Measurements from ENCODE around the gene CTNND1. TPM values are rescaled to one million over a fixed set of nuclear protein-coding genes. Genes with fewer than 3 reads are reported as not detected.
"Not testable (repeated sequence)": the region's sequence is repeated elsewhere in the genome, so short reads cannot be mapped to it uniquely, and the experiment has no call there.

CTNND1 gene
- total and polyA plus RNA-seq, 7 experiments from 2014 or later: 0.80 to 32.0 (median 13.4) TPM

- no peak overlapping the region for H3K27ac ChIP-seq (ENCODE audit: low read depth, low read length)
- no peaks in the 10 kb centered on the region for H3K9me3 Mint-ChIP-seq
- no peak overlapping the region for H3K4me3 ChIP-seq (ENCODE audit: low read length)
- ATAC-seq (no peak), DNase-seq (no peak)
- H3K4me1 ChIP-seq (ENCODE audit: control insufficient read depth in 2 of 2, insufficient read depth in 2 of 2, low read length in 2 of 2): no peaks in the 10 kb centered on the region
- H3K9me3 ChIP-seq (ENCODE audit: control insufficient read depth in 2 of 3, low read length in 3 of 3): no peaks in the 10 kb centered on the region
- H3K36me3 ChIP-seq (ENCODE audit: control insufficient read depth in 2 of 3, insufficient read depth in 3 of 3, low read length in 3 of 3): peaks cover 0 to 41% (median 0%) of the 10 kb centered on the region in 3 experiments
- H3K27me3 ChIP-seq (ENCODE audit: control insufficient read depth in 2 of 2, insufficient read depth in 2 of 2, low read length in 2 of 2): no peaks in the 10 kb centered on the region
- no peaks in the 10 kb centered on the region for H3K27me3 Mint-ChIP-seq
- intact Hi-C loops (cut with micrococcal nuclease): loop anchor here in 1 of 2 donors (5.0 kb wide), 1 partner anchor 706 kb away; no protein-coding TSS in a partner anchor
- ChIA-PET POLR2A (no interaction called here), CTCF (no interaction called here)
- peaks cover 0 to 10% (median 0%) of the 10 kb centered on the region in 7 donors for H3K4me1 Mint-ChIP-seq
- no peak overlapping the region for H3K4me3 Mint-ChIP-seq
- H3K27ac Mint-ChIP-seq: no peak overlapping the region
- H3K36me3 Mint-ChIP-seq: peaks cover 10 to 42% (median 20%) of the 10 kb centered on the region in 5 donors
Observed at GRCh38 chr11:57815877-57816276, 54.3 kb downstream of the CTNND1 start.

- DNase-seq: no peak
- intact Hi-C loops (cut with micrococcal nuclease): loop anchor here in 1 of 2 donors (5.0 kb wide), 1 partner anchor 703 kb away; no protein-coding TSS in a partner anchor
- H3K4me1 Mint-ChIP-seq: peaks cover 0 to 10% (median 0%) of the 10 kb centered on the region in 7 donors
- H3K36me3 ChIP-seq (ENCODE audit: control insufficient read depth in 2 of 3, insufficient read depth in 3 of 3, low read length in 3 of 3): peaks cover 0 to 32% (median 0%) of the 10 kb centered on the region in 3 experiments
- peaks cover 0 to 2% (median 0%) of the 10 kb centered on the region in 11 donors for H3K9me3 Mint-ChIP-seq
- POLR2A ChIA-PET: no interaction called here
- H3K4me3 ChIP-seq (ENCODE audit: low read length): no peak overlapping the region
- no peak overlapping the region for H3K27ac Mint-ChIP-seq
- H3K27me3 Mint-ChIP-seq: peaks cover 0 to 2% (median 0%) of the 10 kb centered on the region in 5 donors
- no peaks in the 10 kb centered on the region for H3K9me3 ChIP-seq (ENCODE audit: control insufficient read depth in 2 of 3, low read length in 3 of 3)
- no peaks in the 10 kb centered on the region for H3K4me1 ChIP-seq (ENCODE audit: control insufficient read depth in 2 of 2, insufficient read depth in 2 of 2, low read length in 2 of 2)
- CTCF ChIA-PET: no interaction called here
- no peak overlapping the region for H3K27ac ChIP-seq (ENCODE audit: low read depth, low read length)
- no peak for ATAC-seq
- no peak overlapping the region for H3K4me3 Mint-ChIP-seq
- H3K36me3 Mint-ChIP-seq: peaks cover 10 to 33% (median 17%) of the 10 kb centered on the region in 5 donors
- H3K27me3 ChIP-seq (ENCODE audit: control insufficient read depth in 2 of 2, insufficient read depth in 2 of 2, low read length in 2 of 2): no peaks in the 10 kb centered on the region
Observed at GRCh38 chr11:57818812-57819211, 57.2 kb downstream of the CTNND1 start.

- no peak for DNase-seq
- Mint-ChIP-seq H3K9me3 (peaks cover 0 to 2% (median 0%) of the 10 kb centered on the region in 11 donors), H3K27ac (no peak overlapping the region), H3K4me3 (no peak overlapping the region), H3K36me3 (peaks cover 10 to 27% (median 17%) of the 10 kb centered on the region in 5 donors), H3K4me1 (peaks cover 0 to 10% (median 0%) of the 10 kb centered on the region in 7 donors), H3K27me3 (peaks cover 0 to 4% (median 0%) of the 10 kb centered on the region in 5 donors)
- intact Hi-C loops (cut with micrococcal nuclease): loop anchor here in 1 of 2 donors (5.0 kb wide), 1 partner anchor 703 kb away; no protein-coding TSS in a partner anchor
- Histone ChIP-seq H3K4me1 (ENCODE audit: control insufficient read depth in 2 of 2, insufficient read depth in 2 of 2, low read length in 2 of 2) (no peaks in the 10 kb centered on the region), H3K27me3 (ENCODE audit: control insufficient read depth in 2 of 2, insufficient read depth in 2 of 2, low read length in 2 of 2) (no peaks in the 10 kb centered on the region), H3K27ac (ENCODE audit: low read depth, low read length) (no peak overlapping the region), H3K4me3 (ENCODE audit: low read length) (no peak overlapping the region), H3K9me3 (ENCODE audit: control insufficient read depth in 2 of 3, low read length in 3 of 3) (no peaks in the 10 kb centered on the region), H3K36me3 (ENCODE audit: control insufficient read depth in 2 of 3, insufficient read depth in 3 of 3, low read length in 3 of 3) (peaks cover 0 to 29% (median 0%) of the 10 kb centered on the region in 3 experiments)
- POLR2A ChIA-PET: no interaction called here
- CTCF ChIA-PET: no interaction called here
- no peak for ATAC-seq
Observed at GRCh38 chr11:57819252-57819979, 57.8 kb downstream of the CTNND1 start.

DNA sequence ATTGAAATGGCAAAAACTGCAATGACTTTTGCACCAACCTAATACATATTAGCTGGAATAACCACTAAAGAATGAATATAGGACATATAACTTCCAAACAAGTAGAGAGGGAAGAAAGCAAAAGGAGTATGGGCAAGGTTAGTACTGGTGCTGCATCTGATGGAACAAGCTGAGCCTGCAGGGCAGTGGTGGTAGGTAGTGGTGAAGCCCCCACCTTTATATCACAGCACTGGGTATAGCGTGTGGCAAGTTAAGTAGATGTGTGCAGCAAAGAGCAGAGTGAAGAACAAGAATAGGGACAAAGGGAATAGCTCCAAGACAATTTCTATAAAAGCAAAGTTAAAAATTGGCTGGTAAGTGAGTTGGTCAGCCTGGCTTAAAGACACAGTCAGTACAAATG lies 62.3 kb downstream of the CTNND1 start:
- Histone ChIP-seq H3K27ac (ENCODE audit: low read depth, low read length) (no peak overlapping the region), H3K27me3 (ENCODE audit: control insufficient read depth in 2 of 2, insufficient read depth in 2 of 2, low read length in 2 of 2) (no peaks in the 10 kb centered on the region), H3K36me3 (ENCODE audit: control insufficient read depth in 2 of 3, insufficient read depth in 3 of 3, low read length in 3 of 3) (no peaks in the 10 kb centered on the region), H3K9me3 (ENCODE audit: control insufficient read depth in 2 of 3, low read length in 3 of 3) (no peaks in the 10 kb centered on the region), H3K4me3 (ENCODE audit: low read length) (no peak overlapping the region), H3K4me1 (ENCODE audit: control insufficient read depth in 2 of 2, insufficient read depth in 2 of 2, low read length in 2 of 2) (no peaks in the 10 kb centered on the region)
- CTCF ChIA-PET: no interaction called here
- Mint-ChIP-seq H3K27ac (no peak overlapping the region), H3K4me1 (no peaks in the 10 kb centered on the region), H3K9me3 (peaks cover 0 to 2% (median 0%) of the 10 kb centered on the region in 11 donors), H3K4me3 (no peak overlapping the region), H3K27me3 (peaks cover 0 to 10% (median 0%) of the 10 kb centered on the region in 5 donors), H3K36me3 (no peaks in the 10 kb centered on the region)
- intact Hi-C loops (cut with micrococcal nuclease): no loop called here
- POLR2A ChIA-PET: no interaction called here
- DNase-seq (no peak), ATAC-seq (no peak)

GRCh38 chr11:57834852-57835251 lies 73.2 kb downstream of the CTNND1 start:
- no peaks in the 10 kb centered on the region for H3K27me3 ChIP-seq (ENCODE audit: control insufficient read depth in 2 of 2, insufficient read depth in 2 of 2, low read length in 2 of 2)
- no peak overlapping the region for H3K27ac Mint-ChIP-seq
- no peaks in the 10 kb centered on the region for H3K36me3 ChIP-seq (ENCODE audit: control insufficient read depth in 2 of 3, insufficient read depth in 3 of 3, low read length in 3 of 3)
- H3K9me3 Mint-ChIP-seq: peaks cover 0 to 7% (median 0%) of the 10 kb centered on the region in 11 donors
- H3K4me3 ChIP-seq (ENCODE audit: low read length): no peak overlapping the region
- H3K27me3 Mint-ChIP-seq: peaks cover 22 to 52% (median 42%) of the 10 kb centered on the region in 5 donors
- no peak overlapping the region for H3K27ac ChIP-seq (ENCODE audit: low read depth, low read length)
- no peak for DNase-seq
- H3K9me3 ChIP-seq (ENCODE audit: control insufficient read depth in 2 of 3, low read length in 3 of 3): no peaks in the 10 kb centered on the region
- no peak for ATAC-seq
- POLR2A ChIA-PET: no interaction called here
- H3K4me1 ChIP-seq (ENCODE audit: control insufficient read depth in 2 of 2, insufficient read depth in 2 of 2, low read length in 2 of 2): no peaks in the 10 kb centered on the region
- no peak overlapping the region for H3K4me3 Mint-ChIP-seq
- CTCF ChIA-PET: no interaction called here
- peaks cover 0 to 3% (median 0%) of the 10 kb centered on the region in 5 donors for H3K36me3 Mint-ChIP-seq
- no peaks in the 10 kb centered on the region for H3K4me1 Mint-ChIP-seq
- intact Hi-C loops (cut with micrococcal nuclease): no loop called here

DNA sequence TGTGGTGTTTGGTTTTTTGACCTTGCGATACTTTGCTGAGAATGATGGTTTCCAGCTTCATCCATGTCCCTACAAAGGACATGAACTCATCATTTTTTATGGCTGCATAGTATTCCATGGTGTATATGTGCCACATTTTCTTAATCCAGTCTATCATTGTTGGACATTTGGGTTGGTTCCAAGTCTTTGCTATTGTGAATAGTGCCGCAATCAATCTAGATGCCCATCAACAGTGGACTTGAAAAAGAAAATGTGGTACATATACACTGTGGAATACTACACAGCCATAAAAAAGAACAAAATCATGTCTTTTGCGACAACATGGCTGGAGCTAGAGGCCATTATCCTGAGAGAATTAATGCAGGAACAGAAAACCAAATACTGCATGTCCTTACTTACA lies 77.0 kb downstream of the CTNND1 start:
- H3K9me3 Mint-ChIP-seq; CTCF ChIA-PET; POLR2A ChIA-PET; intact Hi-C loops (cut with micrococcal nuclease); DNase-seq; H3K36me3 Mint-ChIP-seq; H3K36me3 ChIP-seq (ENCODE audit: control insufficient read depth in 2 of 3, insufficient read depth in 3 of 3, low read length in 3 of 3); H3K27ac ChIP-seq (ENCODE audit: low read depth, low read length); H3K27ac Mint-ChIP-seq; ATAC-seq; H3K27me3 ChIP-seq (ENCODE audit: control insufficient read depth in 2 of 2, insufficient read depth in 2 of 2, low read length in 2 of 2); H3K4me1 ChIP-seq (ENCODE audit: control insufficient read depth in 2 of 2, insufficient read depth in 2 of 2, low read length in 2 of 2); H3K4me1 Mint-ChIP-seq; H3K9me3 ChIP-seq (ENCODE audit: control insufficient read depth in 2 of 3, low read length in 3 of 3); H3K4me3 Mint-ChIP-seq; H3K4me3 ChIP-seq (ENCODE audit: low read length): not testable (repeated sequence)
- peaks cover 15 to 28% (median 24%) of the 10 kb centered on the region in 5 donors for H3K27me3 Mint-ChIP-seq

GRCh38 chr11:57842873-57843272 lies 81.3 kb downstream of the CTNND1 start:
- no peak for DNase-seq
- Histone ChIP-seq H3K4me3 (ENCODE audit: low read length) (no peak overlapping the region), H3K4me1 (ENCODE audit: control insufficient read depth in 2 of 2, insufficient read depth in 2 of 2, low read length in 2 of 2) (no peaks in the 10 kb centered on the region), H3K9me3 (ENCODE audit: control insufficient read depth in 2 of 3, low read length in 3 of 3) (no peaks in the 10 kb centered on the region), H3K27ac (ENCODE audit: low read depth, low read length) (no peak overlapping the region), H3K36me3 (ENCODE audit: control insufficient read depth in 2 of 3, insufficient read depth in 3 of 3, low read length in 3 of 3) (no peaks in the 10 kb centered on the region), H3K27me3 (ENCODE audit: control insufficient read depth in 2 of 2, insufficient read depth in 2 of 2, low read length in 2 of 2) (no peaks in the 10 kb centered on the region)
- intact Hi-C loops (cut with micrococcal nuclease): no loop called here
- Mint-ChIP-seq H3K9me3 (peaks cover 0 to 24% (median 0%) of the 10 kb centered on the region in 11 donors), H3K4me1 (no peaks in the 10 kb centered on the region), H3K27ac (no peak overlapping the region), H3K4me3 (no peak overlapping the region), H3K27me3 (peaks cover 0 to 14% (median 0%) of the 10 kb centered on the region in 5 donors), H3K36me3 (peaks cover 0 to 4% (median 0%) of the 10 kb centered on the region in 5 donors)
- CTCF ChIA-PET: no interaction called here
- POLR2A ChIA-PET: no interaction called here
- ATAC-seq: no peak

Data from naive thymus-derived CD4-positive, alpha-beta T cell (primary cell).